HG03460 (cell line): ENCODE results near the gene XYLT1.

Experiments used
- ATAC-seq: cut with Tn5 transposase; IDR thresholded peaks from one replicate; pipeline ENCODE4 v1.9.1; 2021; ENCODE audit not compliant: unreplicated experiment

Gene XYLT1

DNA sequence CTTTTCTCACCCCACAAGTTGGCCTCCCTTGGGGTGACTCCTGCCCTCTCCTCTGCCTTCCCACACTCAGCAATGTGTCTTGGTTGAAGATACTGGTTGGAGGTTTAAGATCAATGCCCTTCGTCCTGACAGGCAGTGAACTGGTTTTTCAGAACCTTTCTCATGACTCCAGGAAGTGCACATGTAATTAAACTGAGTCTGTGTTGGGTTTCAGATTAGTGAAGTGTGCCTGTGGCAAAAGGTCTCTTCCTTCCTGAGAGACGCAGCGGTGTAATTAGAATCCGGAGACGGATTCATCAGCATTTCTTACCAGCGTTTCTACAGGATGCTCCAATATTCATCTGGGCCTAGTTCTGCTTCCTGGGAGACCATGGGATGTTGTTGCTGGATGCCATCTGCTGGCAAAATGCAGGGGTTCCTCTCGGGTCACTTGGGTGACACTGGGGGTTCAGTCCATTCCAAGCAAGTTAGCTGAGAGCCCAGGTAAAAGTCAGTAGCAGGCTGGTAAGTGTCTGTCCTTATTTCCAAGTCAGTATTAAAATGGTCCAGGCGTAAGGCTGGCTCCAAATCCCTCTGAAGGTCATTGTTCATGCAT lies 233.3 kb downstream of the XYLT1 start:
- ATAC-seq, result no peak

DNA sequence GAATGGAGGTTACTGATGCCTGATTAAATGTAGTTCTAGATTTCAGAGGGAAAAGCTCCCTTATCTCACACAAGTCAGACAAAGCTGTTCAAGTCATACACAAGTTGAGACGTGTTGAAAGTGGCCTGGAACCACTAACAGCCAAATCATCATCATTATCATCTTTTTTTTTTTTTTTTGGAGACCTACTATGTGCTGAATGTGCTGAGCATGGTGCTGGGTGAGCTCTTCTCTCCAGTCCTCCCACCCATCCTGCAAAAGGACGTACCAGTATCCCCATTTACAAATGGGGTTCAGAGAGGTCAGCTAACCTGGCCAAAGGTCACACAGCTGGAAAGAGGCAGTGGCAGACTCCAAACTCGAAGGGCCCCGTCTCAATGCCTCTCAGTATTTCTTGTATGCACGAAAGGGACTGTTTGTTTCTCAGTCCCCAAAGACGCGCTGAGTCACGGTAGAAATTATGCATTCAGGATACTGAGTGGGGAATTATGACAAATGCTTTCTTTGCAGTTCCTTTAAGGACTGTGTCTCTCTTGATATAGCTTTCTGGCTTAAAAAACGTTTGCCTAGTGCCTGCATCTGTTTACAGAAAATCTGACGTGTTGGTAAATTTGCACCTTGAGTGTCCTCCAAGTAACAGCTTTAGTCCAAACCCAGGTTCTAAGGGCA lies 235.5 kb downstream of the XYLT1 start:
- ATAC-seq, result no peak

DNA sequence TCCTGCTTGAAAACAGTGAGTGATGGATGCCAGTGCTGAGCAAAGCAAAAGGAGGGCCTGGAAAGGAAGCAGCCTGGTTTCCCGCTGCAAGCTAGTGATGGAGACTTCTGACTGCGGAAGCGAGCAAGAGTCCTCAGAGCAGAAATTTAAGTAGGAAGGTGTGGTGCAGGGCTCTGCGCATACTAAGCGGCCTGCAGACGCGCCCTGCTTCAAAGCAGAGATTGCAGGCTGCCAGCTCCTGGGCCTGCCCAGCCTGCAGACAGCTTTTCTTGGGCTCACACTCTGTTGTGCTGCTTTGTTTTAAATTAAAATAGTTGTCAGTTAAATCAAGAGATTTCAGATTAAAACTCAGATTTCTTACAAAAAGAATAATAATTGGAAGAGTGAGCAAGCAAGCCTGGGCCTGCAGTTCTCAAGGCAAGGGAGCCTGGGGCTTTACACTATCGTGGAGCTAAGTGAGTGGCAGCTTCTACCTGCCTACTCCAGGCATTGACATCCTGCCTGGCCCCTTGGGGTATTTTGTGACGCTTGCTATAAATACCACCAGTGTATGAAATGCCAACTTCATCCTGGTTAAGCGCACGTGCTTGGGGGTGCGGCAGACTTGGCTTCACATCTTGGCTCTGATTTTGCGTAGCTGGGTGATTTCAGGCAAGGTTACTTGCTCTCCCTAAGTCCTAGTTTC lies 237.3 kb downstream of the XYLT1 start:
- no peak for ATAC-seq

DNA sequence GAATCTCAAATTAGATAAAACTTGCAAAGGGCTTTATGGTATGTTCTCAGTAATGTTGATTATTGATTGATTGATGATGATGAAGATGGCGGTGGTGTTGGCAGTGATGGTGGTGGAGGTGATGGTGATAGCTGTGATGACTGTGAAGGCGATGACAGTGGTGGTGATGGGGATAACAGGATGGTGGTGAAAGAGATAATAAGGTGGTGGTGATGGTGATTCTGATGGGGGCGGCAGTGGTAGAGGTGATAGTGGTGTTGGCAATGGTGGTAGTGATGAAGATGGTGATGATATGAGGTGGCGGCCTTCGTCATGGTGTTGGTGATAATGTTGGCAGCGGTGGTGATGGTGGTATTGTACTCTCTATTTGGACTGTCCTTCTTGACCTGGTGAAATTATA lies 238.3 kb downstream of the XYLT1 start:
- ATAC-seq, result no peak

DNA sequence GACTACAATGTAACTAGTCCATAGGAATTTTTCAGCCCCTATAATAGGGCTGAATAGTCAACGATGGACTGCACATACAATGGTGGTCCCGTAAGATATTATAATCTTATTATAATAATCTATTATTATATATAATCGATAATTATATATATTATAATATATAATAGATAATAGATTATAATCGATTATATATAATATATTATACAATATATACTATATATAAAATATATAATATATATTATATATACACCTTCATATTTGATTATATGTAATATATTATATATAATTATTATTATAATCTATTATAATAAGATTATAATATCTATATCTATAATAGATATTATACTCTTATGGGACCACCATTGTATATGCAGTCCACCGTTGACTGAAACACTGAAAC lies 238.8 kb downstream of the XYLT1 start:
- no peak for ATAC-seq

DNA sequence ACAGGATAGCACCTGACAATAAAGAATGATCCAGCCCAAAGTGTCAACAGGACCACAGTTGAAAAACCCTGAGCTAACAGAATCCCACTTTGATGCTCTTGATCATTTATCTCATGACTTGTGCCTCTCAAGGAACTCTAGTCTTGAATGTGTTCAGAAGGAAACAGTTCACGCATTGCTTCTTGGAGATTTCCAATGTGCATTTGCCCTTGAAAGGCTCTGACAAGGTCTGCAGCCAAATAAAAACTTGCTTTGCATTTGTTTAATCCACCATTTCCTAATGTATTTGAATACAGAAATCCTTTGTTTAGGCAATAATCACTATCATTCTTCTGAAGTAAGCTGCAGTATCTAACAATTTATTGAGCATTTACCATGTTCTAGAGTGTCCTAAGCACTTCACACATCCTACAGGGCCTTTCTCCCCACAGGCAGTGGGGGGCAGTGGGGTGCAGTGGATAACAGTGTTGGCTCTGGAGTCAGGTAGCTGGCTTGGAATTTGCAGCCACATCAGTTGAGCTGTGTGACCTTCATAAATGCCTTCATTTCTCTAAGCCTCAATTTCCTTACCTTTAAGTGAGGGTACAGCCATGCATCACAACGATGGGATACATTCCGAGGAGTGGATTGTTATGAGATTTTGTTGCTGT lies 239.7 kb downstream of the XYLT1 start:
- ATAC-seq, result no peak

DNA sequence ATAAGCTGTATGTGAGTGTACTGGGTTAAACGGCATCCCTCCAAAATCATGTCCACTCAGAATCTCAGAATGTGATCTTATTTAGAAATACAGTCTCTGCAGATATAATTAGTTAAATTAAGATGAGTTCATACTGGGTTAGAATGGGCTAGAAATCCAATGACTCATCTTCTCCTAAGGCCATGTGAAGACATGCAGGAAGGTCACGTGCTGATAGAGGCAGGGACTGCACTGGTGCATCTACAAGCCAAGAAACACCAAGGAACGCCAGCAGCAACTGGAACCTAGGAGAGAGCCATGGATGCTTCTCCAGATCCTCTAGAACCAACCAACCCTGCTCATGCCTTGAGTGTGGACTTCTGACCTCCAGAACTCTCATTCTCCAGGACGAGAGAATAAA lies 241.0 kb downstream of the XYLT1 start:
- no peak for ATAC-seq

DNA sequence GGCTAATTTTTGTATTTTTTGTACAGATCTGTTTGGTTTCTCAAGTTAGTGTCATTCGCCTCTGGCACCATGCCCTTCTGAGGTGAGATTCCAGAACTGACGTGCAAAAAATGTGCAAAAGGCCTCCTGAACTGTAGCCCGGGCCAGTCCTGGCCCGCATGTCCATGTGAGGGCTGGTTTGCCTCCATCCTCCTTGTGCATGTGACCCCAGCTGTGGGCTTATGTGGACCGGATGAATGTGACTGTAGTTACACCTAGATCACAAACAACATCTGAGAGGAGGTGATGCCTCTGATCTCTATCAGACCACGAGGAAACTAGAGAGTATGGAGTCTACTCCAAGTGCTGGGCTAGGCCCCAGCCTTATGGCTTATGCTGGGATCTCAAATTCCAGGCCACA lies 241.6 kb downstream of the XYLT1 start:
- no peak for ATAC-seq

DNA sequence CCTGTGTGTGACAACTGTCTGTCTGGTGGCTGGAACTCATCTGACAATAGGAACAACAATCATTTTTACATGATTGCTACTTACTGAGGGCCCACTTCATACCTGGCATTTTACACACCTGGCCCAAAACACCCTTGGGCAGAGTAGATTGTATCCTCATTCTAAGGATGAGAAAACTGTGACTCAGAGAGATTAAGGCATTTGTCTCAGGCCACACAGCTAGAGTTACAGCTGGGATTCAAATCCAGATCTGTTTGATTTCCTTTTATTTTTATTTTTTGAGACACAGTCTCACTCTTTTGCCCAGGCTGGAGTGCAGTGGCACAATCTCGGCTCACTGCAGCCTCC lies 242.1 kb downstream of the XYLT1 start:
- no peak for ATAC-seq

DNA sequence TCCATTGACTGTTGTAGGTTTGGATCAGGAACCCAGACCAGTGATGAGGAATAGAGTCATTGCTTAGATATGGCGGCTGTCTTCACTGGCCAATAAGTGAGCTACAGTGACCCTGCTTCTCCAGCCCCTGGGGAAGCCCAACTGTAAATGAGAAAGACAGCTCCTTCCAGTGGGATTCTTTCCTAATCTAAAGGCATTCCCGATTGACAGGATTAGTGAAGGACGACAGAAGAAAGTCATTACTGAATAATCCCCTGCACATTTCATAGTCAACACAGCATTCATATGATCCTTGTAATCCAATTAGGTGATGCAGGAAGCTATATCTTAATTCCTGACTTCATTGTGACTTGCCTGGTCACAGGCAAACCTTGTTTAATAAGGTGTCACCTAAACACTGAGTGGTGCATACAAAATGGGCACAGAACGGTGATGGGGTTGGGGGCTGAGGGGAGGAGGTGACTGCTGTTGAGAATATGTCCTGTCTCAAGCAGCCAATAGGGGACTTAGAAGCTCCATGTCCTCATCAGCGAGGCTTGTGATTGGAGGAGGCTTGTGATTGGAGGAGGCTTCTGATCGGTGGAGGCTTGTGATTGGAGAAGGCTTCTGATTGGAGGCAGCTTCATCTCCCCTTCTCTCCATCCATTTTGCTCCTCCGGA lies 242.6 kb downstream of the XYLT1 start:
- no peak for ATAC-seq

DNA sequence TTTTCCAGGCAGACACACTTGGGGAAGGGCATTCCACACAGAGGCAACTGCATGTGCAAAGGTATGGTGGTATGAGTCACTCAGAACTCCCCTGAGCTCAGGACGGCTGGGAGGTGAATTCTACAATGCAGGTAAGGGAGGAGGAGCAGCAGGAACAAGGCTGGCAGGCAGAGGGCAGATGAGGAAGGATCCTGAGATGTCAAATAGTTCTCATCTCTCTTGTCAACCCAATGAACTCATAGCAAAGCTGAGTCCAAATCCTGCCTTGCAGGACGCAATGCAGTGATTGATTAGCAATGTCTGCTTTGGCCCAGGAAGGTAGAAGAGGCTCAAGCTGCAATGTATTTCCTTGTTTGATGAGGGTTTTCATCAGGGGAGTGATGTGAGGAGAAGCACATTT lies 243.5 kb downstream of the XYLT1 start:
- no peak for ATAC-seq

DNA sequence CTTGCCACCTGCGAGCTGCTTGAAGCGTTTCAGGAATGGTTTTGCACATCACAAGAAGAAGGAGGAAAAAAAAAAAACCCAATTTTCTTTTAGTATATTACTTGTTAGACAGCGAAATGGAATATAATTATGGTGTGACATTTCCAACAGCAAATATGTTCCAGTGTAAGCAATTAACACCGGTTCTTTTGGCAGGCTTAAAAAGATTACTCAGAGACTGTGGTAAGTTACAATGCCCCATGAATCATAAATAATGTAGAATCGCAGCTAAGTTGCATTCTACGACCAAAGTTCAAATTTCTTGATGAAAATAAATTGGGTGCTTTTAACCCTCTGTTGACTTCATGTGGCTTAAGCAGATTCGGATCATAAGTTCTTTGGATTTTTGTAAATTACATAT lies 245.2 kb downstream of the XYLT1 start:
- no peak for ATAC-seq

DNA sequence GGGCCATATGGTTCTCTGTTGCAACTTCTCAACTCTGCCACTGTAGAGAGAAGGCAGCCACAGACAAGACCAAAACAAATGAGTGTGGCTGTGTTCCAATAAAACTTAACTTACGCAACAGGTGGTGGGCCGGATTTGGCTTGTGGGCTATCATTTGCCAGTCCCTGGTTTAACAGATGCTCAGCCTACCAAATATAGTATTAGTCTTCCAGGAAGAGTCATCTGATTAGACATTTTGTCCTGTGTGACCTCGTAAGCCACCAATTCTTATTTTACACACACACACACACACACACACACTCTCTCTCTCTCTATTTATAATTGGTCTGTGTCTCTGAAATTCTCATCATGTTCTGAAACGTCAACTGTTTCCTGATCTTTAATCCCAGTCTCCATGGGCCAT lies 245.9 kb downstream of the XYLT1 start:
- no peak for ATAC-seq

DNA sequence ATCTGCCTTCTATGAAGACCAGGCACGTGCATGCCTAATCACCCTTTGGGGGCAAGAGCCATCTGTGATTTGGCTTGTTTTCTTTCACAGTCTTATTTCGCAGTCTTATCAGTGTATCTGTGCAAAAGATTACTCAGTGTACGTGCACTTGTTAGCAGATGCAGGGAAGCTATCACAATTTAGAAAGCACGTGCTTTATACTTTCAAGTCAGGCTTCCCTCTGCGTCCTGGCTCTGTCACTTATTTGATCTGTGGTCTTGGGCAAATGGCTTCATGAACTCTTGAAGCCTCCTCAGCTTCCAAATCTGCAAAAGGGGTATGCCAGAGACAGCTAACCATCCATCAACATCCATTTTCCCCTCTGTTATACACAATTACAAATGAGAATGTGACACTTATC lies 246.4 kb downstream of the XYLT1 start:
- no peak for ATAC-seq

DNA sequence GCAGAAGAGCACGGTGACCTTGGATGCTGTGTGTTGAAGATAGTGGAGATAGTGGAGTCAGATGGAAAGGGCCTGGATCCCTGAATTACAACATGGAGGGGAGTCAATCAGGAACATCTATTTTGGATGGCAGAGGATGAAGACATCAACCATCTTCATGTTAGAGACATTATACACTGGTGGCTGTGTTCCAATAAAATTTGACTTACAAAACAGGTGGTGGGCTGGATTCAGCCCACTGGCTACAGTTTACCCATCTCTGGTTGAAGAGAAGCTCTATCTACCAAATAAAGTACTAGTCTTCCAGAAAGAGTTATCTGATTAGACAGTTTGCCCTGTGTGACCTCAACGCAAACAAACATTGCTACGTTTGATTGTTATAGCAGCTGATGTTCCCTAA lies 247.2 kb downstream of the XYLT1 start:
- no peak for ATAC-seq

DNA sequence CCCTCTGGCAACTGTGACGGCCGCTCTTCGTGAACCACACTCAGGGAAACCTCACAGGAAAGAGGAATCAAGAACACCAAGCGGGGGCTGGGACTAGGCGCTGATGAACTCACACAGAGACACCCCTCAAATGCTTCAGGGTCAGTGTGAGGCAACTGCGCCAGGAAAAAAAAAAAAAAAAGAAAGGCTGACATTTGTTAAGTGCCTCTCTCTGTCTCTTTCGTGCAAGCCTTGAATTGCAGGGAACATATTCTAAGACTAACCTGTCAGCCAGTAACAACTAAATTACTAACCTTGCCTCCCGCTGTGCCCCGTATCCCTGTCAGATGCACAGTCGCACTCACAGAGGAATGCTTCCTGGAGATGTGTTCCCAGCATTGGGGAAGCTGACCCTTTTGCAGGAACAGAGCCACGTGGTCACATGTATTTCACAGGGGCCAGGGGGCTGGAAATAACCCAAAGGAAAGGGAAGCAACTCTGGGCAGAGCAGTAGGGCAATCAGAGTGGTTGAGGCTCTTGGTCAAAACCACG lies 247.8 kb downstream of the XYLT1 start:
- ATAC-seq, result no peak

DNA sequence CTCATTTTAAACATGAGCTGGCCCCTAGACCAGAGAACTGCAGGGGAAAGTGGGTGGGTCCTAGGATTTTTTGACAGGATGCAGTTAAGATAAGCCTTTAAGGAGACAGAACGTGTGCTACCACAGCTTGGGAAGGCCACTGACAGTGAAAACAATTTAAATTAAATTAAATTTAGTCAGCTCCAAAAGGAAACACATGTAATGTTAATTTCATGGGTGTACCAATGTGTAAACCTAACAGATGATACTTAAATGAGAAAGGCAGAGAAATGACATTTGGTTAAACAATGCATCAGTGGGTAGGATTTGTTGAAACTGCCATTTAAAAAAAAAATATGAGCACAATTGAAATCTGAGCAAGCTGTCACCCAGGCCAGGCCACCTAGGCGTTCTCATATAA lies 250.8 kb downstream of the XYLT1 start:
- no peak for ATAC-seq

DNA sequence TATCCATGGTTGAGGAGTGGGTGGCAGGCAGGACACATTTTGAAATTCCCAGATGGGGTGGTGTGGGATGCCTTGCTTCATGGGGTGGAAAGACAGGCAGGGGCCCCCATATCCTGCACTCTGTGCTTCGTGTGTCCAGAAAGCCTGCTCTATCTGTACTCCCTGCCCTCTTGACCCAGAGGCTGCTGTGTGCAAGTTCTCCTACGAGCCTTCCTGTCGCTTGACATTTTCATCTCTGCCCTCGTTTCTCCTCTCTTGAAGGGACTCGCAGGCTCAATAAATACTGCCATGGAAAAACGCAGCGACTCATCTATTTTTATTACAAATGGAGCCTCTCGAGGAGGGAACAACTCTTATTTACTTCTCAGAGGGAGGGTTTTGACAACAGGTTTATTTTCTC lies 254.8 kb downstream of the XYLT1 start:
- ATAC-seq, result no peak

DNA sequence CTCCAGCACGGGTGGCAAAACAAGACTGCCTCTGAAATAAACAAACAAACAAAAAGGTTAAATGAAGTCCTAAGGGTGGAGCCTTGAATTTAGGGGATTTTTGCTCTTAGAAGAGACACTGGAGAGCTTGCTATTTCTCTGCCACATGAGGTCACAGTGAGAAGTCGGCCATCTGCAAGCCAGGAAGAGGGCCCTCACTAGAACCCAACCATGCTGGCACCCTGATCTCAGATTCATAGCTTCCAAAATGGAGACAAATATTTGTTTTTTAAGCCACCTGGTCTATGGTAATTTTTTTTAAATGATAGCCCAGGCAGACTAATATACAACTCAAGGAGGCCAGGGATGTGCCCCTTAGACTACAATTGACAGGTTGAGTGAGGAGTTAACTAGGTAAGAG lies 255.5 kb downstream of the XYLT1 start:
- ATAC-seq, result no peak

DNA sequence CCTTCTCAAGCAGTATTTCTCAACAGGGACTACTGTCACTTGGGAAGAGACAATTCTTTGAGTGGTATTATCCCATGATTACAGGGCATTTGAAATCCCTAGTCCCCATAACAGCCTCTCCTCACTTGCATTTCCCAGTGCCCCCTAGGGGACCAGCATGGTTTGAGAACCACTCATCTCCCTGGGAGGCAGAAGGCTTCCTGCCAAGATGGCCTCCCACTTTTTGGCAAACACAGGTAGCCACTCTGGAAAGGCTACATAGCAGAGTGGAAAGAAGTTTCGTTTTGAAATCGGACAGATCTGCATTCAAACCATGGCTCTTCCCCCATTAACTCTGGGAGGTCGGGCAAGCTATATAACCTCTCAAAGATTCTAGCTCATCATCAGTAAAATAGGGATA lies 256.8 kb downstream of the XYLT1 start:
- no peak for ATAC-seq

DNA sequence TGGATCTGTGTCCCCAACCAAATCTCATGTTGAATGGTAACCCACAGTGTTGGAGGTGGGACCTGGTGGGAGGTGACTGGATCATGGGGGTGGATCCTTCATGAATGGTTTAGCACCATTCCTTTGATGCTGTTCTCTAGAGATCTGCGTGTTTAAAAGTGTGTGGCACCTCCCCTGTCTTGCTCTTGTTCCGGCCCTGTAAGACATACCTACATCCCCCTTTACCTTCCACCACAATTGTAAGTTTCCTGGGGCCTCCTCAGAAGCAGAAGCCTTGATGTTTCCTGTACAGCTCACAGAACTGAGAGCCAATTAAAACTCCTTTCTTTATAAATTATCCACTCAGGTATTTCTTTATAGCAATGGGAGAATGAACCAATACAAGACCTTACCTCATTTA lies 257.7 kb downstream of the XYLT1 start:
- no peak for ATAC-seq

DNA sequence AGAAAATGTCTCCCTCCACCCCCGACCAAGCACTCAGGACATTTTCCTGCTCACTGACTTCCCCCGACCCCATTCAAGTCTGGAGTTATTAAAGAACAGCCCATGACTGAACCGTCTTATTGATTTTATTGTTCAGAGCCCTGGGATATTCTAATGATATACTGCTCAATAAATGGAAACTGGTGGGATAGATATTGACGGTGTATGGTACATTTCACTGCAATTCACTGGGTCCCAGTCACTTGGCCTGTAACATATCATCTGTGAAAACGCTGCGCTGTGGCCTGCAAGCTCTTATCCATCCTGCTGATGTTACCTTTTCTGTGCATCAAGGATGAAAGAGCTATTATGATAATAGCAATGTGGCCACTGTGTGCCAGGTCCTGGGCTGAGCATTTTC lies 258.2 kb downstream of the XYLT1 start:
- ATAC-seq, result no peak
